Measurements from ENCODE around the gene MYBPC2.

The MYBPC2 gene

GRCh38 chr19:50501568-50502475, 69.1 kb downstream of the MYBPC2 start:
- DNase-seq = no peak

DNA sequence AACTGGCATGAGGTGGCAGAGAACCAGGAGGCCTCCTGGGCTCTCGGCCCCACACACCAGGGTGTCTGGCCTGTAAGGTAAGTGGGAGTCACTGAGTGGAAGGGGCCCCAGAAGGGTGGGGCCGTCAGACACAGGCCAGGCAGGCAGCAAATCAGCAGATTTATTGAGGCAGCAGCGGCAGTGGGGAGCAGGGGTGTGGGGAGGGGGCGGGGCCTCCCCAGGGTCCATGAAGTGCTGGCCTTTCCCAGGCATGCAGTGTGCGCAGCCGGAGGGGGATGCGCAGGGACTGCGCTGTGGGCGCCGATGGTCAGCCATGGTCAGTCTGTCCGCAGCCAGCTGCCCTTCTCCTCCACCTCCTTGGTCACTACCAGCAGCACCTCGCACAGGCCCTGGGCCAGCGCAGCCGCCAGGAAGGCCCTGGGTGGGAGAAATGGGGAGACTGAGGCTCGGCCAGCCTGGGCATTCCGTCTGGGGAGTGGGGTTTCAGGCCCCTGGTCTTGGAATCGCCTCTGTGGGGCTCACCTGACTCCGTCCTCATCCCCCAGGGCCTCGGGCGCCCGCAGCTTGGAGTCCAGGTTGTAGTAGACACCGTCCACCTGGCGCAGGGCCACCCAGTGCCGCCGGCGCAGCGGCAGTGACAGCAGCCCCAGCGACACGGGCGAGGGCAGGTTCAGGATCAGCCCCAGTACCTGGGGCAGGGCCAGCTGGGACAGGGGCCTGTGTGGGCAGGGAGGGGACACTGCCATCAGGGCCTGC, 73.3 kb downstream of the MYBPC2 start:
- DNase-seq = no peak

DNA sequence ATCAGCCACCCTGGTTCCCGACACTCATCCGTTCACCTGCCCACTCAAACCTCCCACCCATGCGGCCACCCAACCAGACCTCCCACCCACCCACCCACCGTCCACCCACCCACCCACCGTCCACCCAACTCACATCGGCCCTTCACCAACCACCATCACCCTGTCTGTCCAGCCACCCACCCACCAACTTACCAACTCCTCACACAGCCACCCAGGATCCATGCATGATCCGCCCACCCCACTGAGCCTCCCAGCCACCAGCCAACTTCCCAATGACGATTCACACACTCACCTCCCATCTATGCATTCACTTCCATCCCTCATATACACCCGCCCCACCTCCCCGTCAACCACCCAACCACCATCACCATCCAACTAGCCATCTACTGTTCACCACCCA, 74.0 kb downstream of the MYBPC2 start:
- no peak for DNase-seq

DNA sequence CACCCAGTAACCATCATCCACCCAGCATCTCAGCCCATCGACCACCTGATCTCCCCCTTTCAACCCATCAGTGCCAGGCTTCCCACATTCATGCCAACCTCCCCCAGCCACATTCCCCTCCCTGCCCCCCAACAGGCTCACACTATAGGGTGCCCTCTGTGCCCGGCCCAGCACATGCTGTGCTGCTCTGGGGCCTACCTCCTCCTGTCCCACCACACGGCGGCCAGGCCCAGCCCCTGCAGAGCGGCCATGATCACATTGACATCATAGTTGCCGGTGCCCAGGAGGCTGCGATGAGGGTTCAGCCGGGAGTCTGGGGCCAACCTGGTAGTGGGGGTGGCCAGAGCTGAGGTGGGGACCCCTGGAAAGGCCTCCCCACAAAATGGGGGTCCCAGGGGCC, 74.7 kb downstream of the MYBPC2 start:
- no peak for DNase-seq

GRCh38 chr19:50508843-50509190, 76.1 kb downstream of the MYBPC2 start:
- no peak for DNase-seq

- DNase-seq = no peak
Observed at GRCh38 chr19:50509366-50509765, 76.7 kb downstream of the MYBPC2 start.

DNA sequence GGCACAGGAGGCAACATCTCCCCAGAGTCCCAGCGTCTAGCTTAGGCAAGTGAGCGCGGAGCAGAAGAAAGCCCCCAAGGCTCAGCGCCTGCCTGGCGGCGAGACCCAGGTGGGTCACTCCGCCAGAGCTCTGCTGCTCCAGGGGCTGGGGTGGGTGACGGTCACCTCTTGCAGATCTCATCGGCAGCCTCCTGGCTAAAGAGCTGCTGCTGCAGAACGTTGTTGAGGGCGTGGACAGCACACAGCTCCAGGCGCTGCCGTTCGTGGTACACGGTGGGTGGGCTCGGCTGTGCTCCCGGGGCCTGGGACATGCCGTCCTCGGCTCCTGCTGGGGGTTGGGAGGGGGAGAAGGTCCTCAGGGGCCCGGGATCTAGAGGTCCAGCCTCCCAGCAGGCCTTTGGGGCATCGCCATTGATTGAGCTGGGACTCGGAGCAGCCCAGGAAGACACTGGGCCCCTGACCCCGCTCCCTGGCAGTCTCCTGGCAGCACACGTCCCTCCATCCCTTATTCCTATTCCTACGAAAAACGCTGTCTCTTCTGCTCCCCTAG, 77.5 kb downstream of the MYBPC2 start:
- no peak for DNase-seq

- no peak for DNase-seq
Observed at GRCh38 chr19:50510700-50511068, 78.0 kb downstream of the MYBPC2 start.

DNA sequence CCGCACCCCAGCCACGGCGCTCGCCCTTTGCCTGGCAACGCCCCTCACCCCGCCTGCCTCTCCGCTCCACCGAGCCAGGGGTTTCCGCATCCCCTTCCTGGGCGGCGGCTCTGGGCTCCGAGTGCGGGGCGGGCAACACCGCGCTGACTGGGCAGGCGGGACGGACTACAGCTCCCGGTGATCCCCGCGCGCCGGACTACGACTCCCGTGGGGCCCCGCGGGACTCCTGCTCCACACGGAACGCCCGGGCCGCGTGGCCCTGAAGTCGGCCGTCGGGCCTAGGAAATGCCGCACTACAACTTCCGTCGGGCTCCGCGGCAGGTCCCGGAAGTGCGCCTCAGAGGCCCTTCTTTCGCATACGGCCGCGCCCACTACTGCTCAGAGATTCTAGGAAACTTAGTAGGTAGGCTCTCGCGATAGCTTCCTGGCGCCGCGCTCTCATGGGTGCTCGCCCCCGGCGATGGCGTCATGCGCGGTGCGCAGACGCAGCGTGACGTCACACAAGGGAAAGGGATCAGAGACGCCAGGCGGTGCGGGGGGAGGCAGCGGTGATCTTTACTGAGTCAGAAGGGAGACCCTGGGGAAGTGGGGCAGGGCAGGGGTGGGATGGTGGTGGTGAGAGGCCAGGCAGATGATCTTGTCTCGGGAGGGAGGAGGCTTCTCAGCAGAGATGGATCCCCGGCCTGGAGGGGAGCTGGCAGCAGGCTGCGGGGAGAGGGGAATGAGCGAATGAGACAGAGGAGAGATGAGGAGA, 78.6 kb downstream of the MYBPC2 start, which contains the start of gene JOSD2:
JOSD2 (minus strand) TSS at position 123 of the 754 bp plus-strand sequence. CDS start 760 bp downstream, outside the sequence.
- peak; percentile 100 for DNase-seq

DNA sequence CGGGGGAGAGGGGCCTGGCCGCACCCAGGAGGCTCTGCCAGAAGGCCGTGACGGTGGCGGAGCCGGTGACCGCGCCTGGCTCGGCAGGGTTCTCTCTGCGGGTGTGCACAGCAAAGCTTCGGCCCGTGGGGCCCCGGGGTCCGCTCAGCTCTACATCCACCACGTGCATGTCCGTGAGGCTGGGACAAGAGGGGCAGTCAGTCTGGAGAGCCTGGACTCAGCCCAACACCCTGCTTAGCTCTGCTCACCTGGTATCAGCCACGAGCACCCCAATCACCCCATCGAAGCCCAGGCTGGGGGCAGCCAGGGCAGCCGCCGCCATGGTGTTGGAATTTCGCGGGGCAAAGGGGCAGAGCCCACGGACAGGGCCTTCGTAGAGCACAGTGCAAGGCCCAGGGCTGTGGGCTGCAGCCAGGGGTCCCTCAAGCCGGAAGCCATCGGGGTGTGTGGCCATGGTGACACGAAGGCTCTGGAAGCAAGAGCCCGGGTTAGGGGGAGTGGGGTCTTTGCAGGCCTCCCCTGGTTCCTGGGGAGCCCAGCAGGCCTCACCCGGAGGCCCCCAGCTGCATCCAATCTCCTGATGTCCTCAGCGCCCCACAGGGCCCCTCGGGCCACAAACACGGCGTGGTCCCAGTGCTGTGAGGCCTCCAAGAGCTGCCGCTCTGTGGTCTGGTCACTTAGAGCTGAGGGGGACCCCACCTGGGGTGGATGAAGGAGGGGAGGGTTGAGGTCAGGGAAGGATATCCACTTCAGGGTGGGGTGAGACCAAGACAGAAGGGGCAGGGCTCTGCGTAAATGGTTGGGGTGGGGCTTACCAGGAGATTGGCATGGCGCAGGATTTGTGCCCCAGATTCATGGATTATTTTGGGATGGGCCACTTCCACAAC, 79.7 kb downstream of the MYBPC2 start:
- no peak for DNase-seq

GRCh38 chr19:50512999-50513745, 80.5 kb downstream of the MYBPC2 start:
- DNase-seq = no peak

- peak; percentile 7 for DNase-seq
Observed at GRCh38 chr19:50513746-50514345, 81.2 kb downstream of the MYBPC2 start, which contains the start of gene ASPDH. Gene ASPDH, minus strand, starts transcription at chr19:50513913. Its CDS starts 90 bp downstream, at chr19:50513823.

GRCh38 chr19:50514346-50515167, 81.9 kb downstream of the MYBPC2 start:
- no peak for DNase-seq

DNA sequence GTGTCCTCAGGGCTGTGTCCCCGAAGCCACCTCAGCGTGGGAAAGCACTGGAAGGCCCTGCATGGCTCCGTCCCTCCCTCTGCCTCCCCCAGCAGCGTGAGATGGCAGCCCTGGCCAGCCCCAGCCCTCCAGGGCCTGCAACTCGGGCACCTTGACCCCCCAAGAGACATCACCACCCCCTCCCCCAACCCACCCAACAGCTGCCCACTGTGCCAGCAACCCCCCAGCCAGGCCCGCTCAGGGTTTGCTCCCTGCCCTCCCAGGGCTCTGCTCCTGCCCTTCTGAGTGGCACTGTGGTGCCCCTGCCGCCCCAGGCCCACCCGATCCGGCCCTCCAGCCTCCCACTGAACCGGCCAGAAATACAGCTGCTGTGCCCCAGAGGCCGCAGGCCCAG, 82.5 kb downstream of the MYBPC2 start:
- DNase-seq = no peak
